GM12865 (cell line): Measurements from ENCODE around the gene COMMD9.

ENCODE experiments used
- DNase-seq: peaks from one replicate; pipeline ENCODE4 v3.0.0; 2010; ENCODE audit warnings: low read depth
- H3K4me3 ChIP-seq: 2 replicates; pipeline ENCODE4 v1.5.1; 2011; ENCODE audit warnings: mild to moderate bottlenecking, low read depth, low read length, control low read depth
- CTCF ChIP-seq: IDR thresholded peaks from 2 replicates; pipeline ENCODE4 v1.5.1; 2011; ENCODE audit warnings: low read length, control low read depth, low read depth, inconsistent platforms; ENCODE audit not compliant: insufficient read depth; ENCODE audit errors: missing control alignments

The COMMD9 gene

GRCh38 chr11:36309779-36310178, 20.6 kb upstream of the COMMD9 start:
- TF ChIP-seq CTCF: no peak
- no peak overlapping the region for H3K4me3 ChIP-seq
- DNase-seq: no peak

- no peak overlapping the region for H3K4me3 ChIP-seq
- no peak for TF ChIP-seq CTCF
- no peak for DNase-seq
Measured at GRCh38 chr11:36308577-36308976, 19.4 kb upstream of the COMMD9 start.

GRCh38 chr11:36306888-36307287, 17.7 kb upstream of the COMMD9 start:
- TF ChIP-seq CTCF: peak; percentile 3
- H3K4me3 ChIP-seq: no peak overlapping the region
- DNase-seq: no peak

DNA sequence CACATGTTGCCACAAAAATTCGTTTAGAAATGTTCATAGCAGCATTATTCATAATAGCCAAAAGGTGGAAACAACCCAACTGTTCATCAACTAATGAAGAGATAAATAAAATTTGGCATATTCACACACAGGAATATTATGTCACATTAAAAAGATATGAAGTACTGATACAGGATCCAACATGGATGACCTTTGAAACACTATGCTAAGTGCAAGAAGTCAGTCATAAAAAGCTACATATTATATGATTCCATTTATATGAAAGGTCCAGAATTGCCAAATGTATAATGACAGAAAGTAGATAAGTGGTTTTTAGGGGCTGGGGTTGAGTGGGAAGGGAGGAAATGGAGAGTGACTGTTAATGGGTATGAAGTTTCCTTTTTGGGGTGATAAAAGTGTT, 15.8 kb upstream of the COMMD9 start:
- no peak for TF ChIP-seq CTCF
- DNase-seq: no peak
- H3K4me3 ChIP-seq: no peak overlapping the region

DNA sequence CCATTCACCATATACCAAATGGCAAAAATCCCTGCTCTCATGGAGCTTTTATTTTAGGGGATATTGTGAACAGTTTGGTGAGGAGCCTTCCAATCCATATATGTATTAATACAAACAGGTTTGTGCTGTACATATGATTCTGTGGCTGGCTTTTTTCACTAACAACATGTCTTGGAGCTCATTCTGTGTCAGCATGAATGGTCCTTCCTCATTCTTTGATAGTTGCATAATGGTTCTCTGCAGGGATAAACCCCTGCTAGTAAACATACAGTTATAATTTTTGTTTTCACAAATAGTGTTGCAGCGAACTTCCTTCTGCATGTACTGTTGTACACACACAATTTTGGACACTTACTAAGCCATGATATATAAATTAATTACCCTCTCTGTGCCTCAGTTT, 15.1 kb upstream of the COMMD9 start:
- DNase-seq: no peak
- no peak for TF ChIP-seq CTCF
- H3K4me3 ChIP-seq: no peak overlapping the region

GRCh38 chr11:36300650-36301049, 11.4 kb upstream of the COMMD9 start:
- no peak overlapping the region for H3K4me3 ChIP-seq
- TF ChIP-seq CTCF: no peak
- no peak for DNase-seq

- TF ChIP-seq CTCF: no peak
- no peak overlapping the region for H3K4me3 ChIP-seq
- DNase-seq: no peak
Measured at GRCh38 chr11:36296884-36297543, 7.8 kb upstream of the COMMD9 start.
